ENCODE data around the gene PSORS1C1. TPM values are rescaled to one million over a fixed set of nuclear protein-coding genes. Genes with fewer than 3 reads are reported as not detected.
"Not testable (repeated sequence)": the region's sequence is repeated elsewhere in the genome, so short reads cannot be mapped to it uniquely, and the experiment has no call there.

The PSORS1C1 gene
- total RNA-seq, 6 experiments from 2014 or later: 0.07 to 0.42 TPM; not detected in 4

- 92% methylated on average over 3 of the region's 3 CpGs for WGBS (ENCODE audit: insufficient coverage, low coverage, low lambda C conversion rate, missing lambda C conversion rate)
- no peak overlapping the region for H3K27ac ChIP-seq
- H3K4me1 ChIP-seq: peaks cover 0 to 3% (median 0%) of the 10 kb centered on the region in 4 donors
- intact Hi-C loops (cut with DNase I): no loop called here
- H3K36me3 ChIP-seq: no peaks in the 10 kb centered on the region
- DNase-seq: no peak
- no peaks in the 10 kb centered on the region for H3K9me3 ChIP-seq
- H3K4me3 ChIP-seq: no peak overlapping the region
- H3K27me3 ChIP-seq: no peaks in the 10 kb centered on the region
- ATAC-seq: no peak
- TF ChIP-seq, protein P1, sequence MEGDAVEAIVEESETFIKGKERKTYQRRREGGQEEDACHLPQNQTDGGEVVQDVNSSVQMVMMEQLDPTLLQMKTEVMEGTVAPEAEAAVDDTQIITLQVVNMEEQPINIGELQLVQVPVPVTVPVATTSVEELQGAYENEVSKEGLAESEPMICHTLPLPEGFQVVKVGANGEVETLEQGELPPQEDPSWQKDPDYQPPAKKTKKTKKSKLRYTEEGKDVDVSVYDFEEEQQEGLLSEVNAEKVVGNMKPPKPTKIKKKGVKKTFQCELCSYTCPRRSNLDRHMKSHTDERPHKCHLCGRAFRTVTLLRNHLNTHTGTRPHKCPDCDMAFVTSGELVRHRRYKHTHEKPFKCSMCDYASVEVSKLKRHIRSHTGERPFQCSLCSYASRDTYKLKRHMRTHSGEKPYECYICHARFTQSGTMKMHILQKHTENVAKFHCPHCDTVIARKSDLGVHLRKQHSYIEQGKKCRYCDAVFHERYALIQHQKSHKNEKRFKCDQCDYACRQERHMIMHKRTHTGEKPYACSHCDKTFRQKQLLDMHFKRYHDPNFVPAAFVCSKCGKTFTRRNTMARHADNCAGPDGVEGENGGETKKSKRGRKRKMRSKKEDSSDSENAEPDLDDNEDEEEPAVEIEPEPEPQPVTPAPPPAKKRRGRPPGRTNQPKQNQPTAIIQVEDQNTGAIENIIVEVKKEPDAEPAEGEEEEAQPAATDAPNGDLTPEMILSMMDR (IDR thresholded peaks at IDR 0.05): no peak
- TF ChIP-seq POLR2A (IDR thresholded peaks at IDR 0.05): no peak
These were observed 54.0 kb downstream of the PSORS1C1 start for GRCh38 chr6:31168606-31169005.

DNA sequence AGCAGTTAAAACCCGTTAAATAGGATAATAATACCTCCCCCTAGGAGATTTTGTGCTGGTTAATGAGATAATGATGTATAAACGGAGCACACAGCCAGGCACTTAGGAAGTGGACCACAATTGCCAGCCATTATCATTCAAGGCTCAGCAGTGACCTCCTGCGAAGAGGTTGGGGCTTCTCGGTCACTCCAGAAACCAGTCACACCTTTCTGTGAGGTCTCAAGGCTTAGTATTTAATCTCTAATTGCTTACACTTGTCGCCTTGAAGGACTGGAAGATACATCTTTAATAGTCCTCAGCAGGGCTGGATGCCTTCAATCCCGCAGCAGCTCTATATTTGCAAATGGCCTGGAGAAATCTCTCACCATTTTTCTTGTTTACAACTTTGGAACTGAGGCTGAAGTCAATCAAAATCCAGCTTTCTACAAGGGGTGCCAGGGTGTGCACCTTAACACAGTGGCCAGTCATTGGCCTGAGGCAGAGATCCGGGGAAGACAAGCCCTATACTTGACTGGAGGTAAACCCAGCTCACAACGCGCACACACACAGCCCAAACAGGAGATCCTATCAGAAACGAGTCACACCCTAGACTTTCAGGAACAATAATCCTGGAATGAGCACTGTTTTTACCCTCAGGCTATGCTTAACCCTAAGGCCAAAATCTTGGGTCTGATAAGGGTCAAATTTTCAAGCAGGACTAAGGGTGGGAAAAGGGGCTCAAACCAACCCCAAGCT is 54.7 kb downstream of the PSORS1C1 start:
- no peak overlapping the region for H3K4me3 ChIP-seq
- intact Hi-C loops (cut with DNase I): no loop called here
- no peaks in the 10 kb centered on the region for H3K27me3 ChIP-seq
- DNase-seq (no peak), ATAC-seq (no peak)
- no peaks in the 10 kb centered on the region for H3K9me3 ChIP-seq
- H3K27ac ChIP-seq: no peak overlapping the region
- 92% methylated on average over 10 of the region's 10 CpGs for WGBS (ENCODE audit: insufficient coverage, low coverage, low lambda C conversion rate, missing lambda C conversion rate)
- no peaks in the 10 kb centered on the region for H3K36me3 ChIP-seq
- no peaks in the 10 kb centered on the region for H3K4me1 ChIP-seq
- TF ChIP-seq, protein P1 (IDR thresholded peaks at IDR 0.05): no peak
- no peak for TF ChIP-seq POLR2A (IDR thresholded peaks at IDR 0.05)

GRCh38 chr6:31169858-31170599 is 55.4 kb downstream of the PSORS1C1 start:
- H3K9me3 ChIP-seq; H3K27ac ChIP-seq; H3K4me3 ChIP-seq; intact Hi-C loops (cut with DNase I); H3K4me1 ChIP-seq; DNase-seq; H3K36me3 ChIP-seq; ATAC-seq; H3K27me3 ChIP-seq: not testable (repeated sequence)
- WGBS (ENCODE audit: insufficient coverage, low coverage, low lambda C conversion rate, missing lambda C conversion rate): 51% methylated on average over 6 of the region's 23 CpGs

DNA sequence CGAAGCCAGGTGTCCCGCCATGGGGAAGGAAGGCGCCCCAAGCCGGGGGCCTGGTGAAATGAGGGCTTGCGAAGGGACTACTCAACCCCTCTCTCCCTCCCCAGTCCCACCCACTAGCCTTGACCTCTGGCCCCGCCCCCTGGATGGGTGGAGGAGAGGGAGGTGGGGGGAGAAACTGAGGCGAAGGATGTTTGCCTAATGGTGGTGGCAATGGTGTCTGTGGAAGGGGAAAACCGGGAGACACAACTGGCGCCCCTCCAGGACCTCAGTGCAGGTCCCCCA is 55.9 kb downstream of the PSORS1C1 start, which contains the start of gene POU5F1:
TSS of gene POU5F1 (minus strand) at position 83 of the 282 bp plus-strand sequence. CDS start at position 21, 62 bp downstream.
- no peaks in the 10 kb centered on the region for H3K4me1 ChIP-seq
- H3K36me3 ChIP-seq: no peaks in the 10 kb centered on the region
- intact Hi-C loops (cut with DNase I): no loop called here
- H3K4me3 ChIP-seq: no peak within 1 kb of the TSS
- DNase-seq (no peak), ATAC-seq (no peak)
- H3K27ac ChIP-seq: no peak within 1 kb of the TSS
- TF ChIP-seq, protein P1 (IDR thresholded peaks at IDR 0.05): no peak
- no peak for TF ChIP-seq POLR2A (IDR thresholded peaks at IDR 0.05)
- no peaks in the 10 kb centered on the region for H3K27me3 ChIP-seq
- WGBS (ENCODE audit: insufficient coverage, low coverage, low lambda C conversion rate, missing lambda C conversion rate): 83% methylated on average over 5 of the region's 9 CpGs
- no peaks in the 10 kb centered on the region for H3K9me3 ChIP-seq

DNA sequence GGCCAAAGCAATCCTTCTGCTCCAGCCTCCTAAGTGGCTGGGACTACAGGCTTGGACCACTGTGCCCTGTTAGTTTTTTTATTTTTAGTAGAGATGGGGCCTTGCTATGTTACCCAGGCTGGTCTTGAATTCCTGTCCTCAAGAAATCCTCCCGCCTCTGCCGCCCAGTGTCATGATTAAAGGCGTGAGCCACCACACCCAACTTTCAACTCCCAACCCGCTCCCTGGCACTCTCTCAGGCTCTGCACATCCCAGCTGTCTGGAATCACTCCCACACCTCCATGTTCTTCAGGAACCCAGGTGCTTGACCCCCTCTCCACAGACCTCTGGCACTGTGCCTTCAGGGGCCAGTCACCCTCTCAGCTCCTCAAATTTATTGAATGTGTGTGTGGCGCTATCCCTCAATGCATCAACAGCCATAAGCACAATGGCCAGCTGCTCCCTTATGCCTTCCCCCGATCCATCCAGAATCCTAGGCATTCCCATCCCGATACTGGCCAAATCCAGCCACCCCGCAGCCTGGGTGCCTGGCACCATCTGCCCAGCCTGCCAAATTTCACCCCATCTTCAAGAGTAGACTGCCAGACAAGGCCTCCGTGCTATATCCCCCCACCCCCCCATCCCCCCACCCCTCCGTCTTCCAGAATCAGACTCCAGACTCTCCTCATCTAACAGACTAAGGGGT is 56.5 kb downstream of the PSORS1C1 start:
- ATAC-seq (no peak), DNase-seq (no peak)
- intact Hi-C loops (cut with DNase I): no loop called here
- no peaks in the 10 kb centered on the region for H3K4me1 ChIP-seq
- H3K27me3 ChIP-seq: no peaks in the 10 kb centered on the region
- H3K9me3 ChIP-seq: no peaks in the 10 kb centered on the region
- H3K4me3 ChIP-seq: no peak overlapping the region
- no peaks in the 10 kb centered on the region for H3K36me3 ChIP-seq
- WGBS (ENCODE audit: insufficient coverage, low coverage, low lambda C conversion rate, missing lambda C conversion rate): 90% methylated on average over 7 of the region's 10 CpGs
- H3K27ac ChIP-seq: no peak overlapping the region
- TF ChIP-seq, protein P1 (IDR thresholded peaks at IDR 0.05): no peak
- no peak for TF ChIP-seq POLR2A (IDR thresholded peaks at IDR 0.05)
